Fibroblast of lung (primary cell): ENCODE data around the gene PRELID2.

Experiments used
- CTCF ChIP-seq, 2 donors: IDR thresholded peaks in 1 of 2; conservative IDR thresholded peaks in 1 of 2; 1 replicate in 1 of 2; 2 replicates in 1 of 2; pipeline ENCODE4 v1.5.1; 2011 to 2012; ENCODE audit warnings: low read length in 2 of 2, control low read depth in 1 of 2, inconsistent platforms in 1 of 2, low read depth in 1 of 2, mild to moderate bottlenecking in 1 of 2
- EZH2 ChIP-seq: IDR thresholded peaks from 2 replicates; pipeline ENCODE4 v1.5.1; 2012; ENCODE audit warnings: low read length, control low read depth, mild to moderate bottlenecking; ENCODE audit errors: missing control alignments

GRCh38 chr5:145801195-145801594 lies 33.9 kb downstream of the PRELID2 start:
- TF ChIP-seq EZH2: no peak
- TF ChIP-seq CTCF (conservative IDR thresholded peaks at IDR 0.05 in 1 of 2, IDR thresholded peaks at IDR 0.05 in 1 of 2; ENCODE audit: low read depth in 1 of 2, low read length in 2 of 2): no peak
